GM12892 (cell line): Measurements from ENCODE around the gene GRM4.

ENCODE experiments used
- POLR2A ChIP-seq: IDR thresholded peaks from 2 replicates; pipeline ENCODE4 v1.6.1; 2011; ENCODE audit warnings: low read depth, low read length, control low read depth
- POLR2AphosphoS5 ChIP-seq: IDR thresholded peaks from 2 replicates; pipeline ENCODE4 v1.6.1; 2011; ENCODE audit warnings: low read depth, low read length, control low read depth
- TAF1 ChIP-seq: IDR thresholded peaks from 2 replicates; pipeline ENCODE4 v1.6.1; 2011; ENCODE audit warnings: low read depth, mild to moderate bottlenecking, control low read depth, low read length, borderline replicate concordance

GRCh38 chr6:34093854-34094430 is 51.9 kb downstream of the GRM4 start:
- TF ChIP-seq POLR2AphosphoS5 = no peak
- TF ChIP-seq POLR2A = no peak
- no peak for TF ChIP-seq TAF1
